HEK293 (cell line): Measurements from ENCODE around the gene ACP3.
A peak's percentile ranks its signal among the peaks of the same experiment; 100 is the strongest.

Experiments
- CTCF ChIA-PET: fragments of 350-600 bp; formaldehyde crosslinking; extraction: SDS; loops from one replicate; lab custom pipeline; 2021; ENCODE audit warnings: antibody characterized with exemption; lab: Yijun Ruan, JAX
- POLR2A ChIA-PET: fragments of 300-600 bp; formaldehyde crosslinking; extraction: SDS; loops from one replicate; lab custom pipeline; 2020; ENCODE audit warnings: antibody characterized with exemption, inconsistent platforms; lab: Yijun Ruan, JAX
- H3K27ac ChIP-seq: fragments of 200-500 bp; sonication (Bioruptor generic); 2 replicates; pipeline ENCODE4 v1.5.1; 2014; ENCODE audit warnings: low read depth, low read length, control low read depth, inconsistent platforms; ENCODE audit errors: extremely low read depth
- H3K36me3 ChIP-seq, 2 experiments: fragments of 200-500 bp in 1 of 2; sonication (Bioruptor generic) in 1 of 2; 1 replicate in 1 of 2; 2 replicates in 1 of 2; pipeline ENCODE4 v1.5.1; 2014 to 2017; ENCODE audit warnings: inconsistent platforms in 2 of 2, low read length in 2 of 2; ENCODE audit not compliant: control insufficient read depth in 2 of 2, insufficient read depth in 1 of 2
- H3K4me1 ChIP-seq: fragments of 200-500 bp; sonication (Bioruptor generic); 2 replicates; pipeline ENCODE4 v1.5.1; 2014; ENCODE audit warnings: mild to moderate bottlenecking, low read length, inconsistent platforms; ENCODE audit not compliant: control insufficient read depth, insufficient read depth
- H3K4me3 ChIP-seq: 2 replicates; pipeline ENCODE4 v1.5.1; 2011; ENCODE audit warnings: low read depth, mild to moderate bottlenecking, control low read depth, low read length, moderate library complexity
- H3K9me3 ChIP-seq: fragments of 200-500 bp; sonication (Bioruptor generic); 2 replicates; pipeline ENCODE4 v1.5.1; 2014; ENCODE audit warnings: low read depth, low read length, inconsistent platforms; ENCODE audit not compliant: control insufficient read depth, insufficient read depth
- FEZF1 ChIP-seq: fragments of 450-650 bp; formaldehyde crosslinking; IDR thresholded peaks from 2 replicates; pipeline ENCODE4 v1.5.1; 2016; ENCODE audit warnings: missing biosample characterization, missing genetic modification characterization
- PRDM6 ChIP-seq: fragments of 450-650 bp; formaldehyde crosslinking; IDR thresholded peaks from 2 replicates; pipeline ENCODE4 v1.5.1; 2017; ENCODE audit warnings: missing biosample characterization, missing genetic modification characterization
- REPIN1 ChIP-seq: fragments of 450-650 bp; formaldehyde crosslinking; IDR thresholded peaks from 2 replicates; pipeline ENCODE4 v1.5.1; 2017; ENCODE audit warnings: missing biosample characterization, missing genetic modification characterization, low read depth
- TRIM28 ChIP-seq: IDR thresholded peaks from 2 replicates; pipeline ENCODE4 v1.6.1; 2011; ENCODE audit warnings: low read length, control low read depth, borderline replicate concordance
- WT1 ChIP-seq: fragments of 450-650 bp; formaldehyde crosslinking; IDR thresholded peaks from 2 replicates; pipeline ENCODE4 v1.5.1; 2016; ENCODE audit warnings: missing biosample characterization, missing genetic modification characterization
- ZBTB11 ChIP-seq: fragments of 450-650 bp; formaldehyde crosslinking; conservative IDR thresholded peaks from 2 replicates; pipeline ENCODE4 v1.5.1; 2016; ENCODE audit warnings: low read depth, missing biosample characterization, missing genetic modification characterization
- ZFP37 ChIP-seq: fragments of 450-650 bp; formaldehyde crosslinking; IDR thresholded peaks from 2 replicates; pipeline ENCODE4 v1.5.1; 2016; ENCODE audit warnings: missing biosample characterization, missing genetic modification characterization
- ZNF248 ChIP-seq: fragments of 450-650 bp; formaldehyde crosslinking; IDR thresholded peaks from 2 replicates; pipeline ENCODE4 v1.5.1; 2017; ENCODE audit warnings: missing biosample characterization, missing genetic modification characterization
- ZNF292 ChIP-seq: fragments of 450-650 bp; formaldehyde crosslinking; IDR thresholded peaks from 2 replicates; pipeline ENCODE4 v1.5.1; 2016; ENCODE audit warnings: low read depth, missing biosample characterization, missing genetic modification characterization, borderline replicate concordance
- ZNF513 ChIP-seq: fragments of 450-650 bp; IDR thresholded peaks from 2 replicates; pipeline ENCODE4 v1.5.1; 2018; ENCODE audit warnings: missing biosample characterization, missing genetic modification characterization
- ZNF610 ChIP-seq: fragments of 450-650 bp; formaldehyde crosslinking; IDR thresholded peaks from 2 replicates; pipeline ENCODE4 v1.5.1; 2016; ENCODE audit warnings: missing biosample characterization, missing genetic modification characterization, borderline replicate concordance
- ZNF707 ChIP-seq: fragments of 450-650 bp; formaldehyde crosslinking; IDR thresholded peaks from 2 replicates; pipeline ENCODE4 v1.5.1; 2016; ENCODE audit warnings: missing biosample characterization, missing genetic modification characterization
- ZSCAN23 ChIP-seq: fragments of 450-650 bp; formaldehyde crosslinking; IDR thresholded peaks from 2 replicates; pipeline ENCODE4 v1.5.1; 2016; ENCODE audit warnings: missing biosample characterization, missing genetic modification characterization
- TF ChIP-seq, protein P1 (sequence below): fragments of 450-650 bp; formaldehyde crosslinking; IDR thresholded peaks from 2 replicates; pipeline ENCODE4 v1.5.1; 2016; ENCODE audit warnings: missing biosample characterization, missing genetic modification characterization
- TF ChIP-seq, protein P2 (sequence below): fragments of 450-650 bp; formaldehyde crosslinking; IDR thresholded peaks from 2 replicates; pipeline ENCODE4 v1.5.1; 2017; ENCODE audit warnings: missing biosample characterization, missing genetic modification characterization

ACP3 gene

DNA sequence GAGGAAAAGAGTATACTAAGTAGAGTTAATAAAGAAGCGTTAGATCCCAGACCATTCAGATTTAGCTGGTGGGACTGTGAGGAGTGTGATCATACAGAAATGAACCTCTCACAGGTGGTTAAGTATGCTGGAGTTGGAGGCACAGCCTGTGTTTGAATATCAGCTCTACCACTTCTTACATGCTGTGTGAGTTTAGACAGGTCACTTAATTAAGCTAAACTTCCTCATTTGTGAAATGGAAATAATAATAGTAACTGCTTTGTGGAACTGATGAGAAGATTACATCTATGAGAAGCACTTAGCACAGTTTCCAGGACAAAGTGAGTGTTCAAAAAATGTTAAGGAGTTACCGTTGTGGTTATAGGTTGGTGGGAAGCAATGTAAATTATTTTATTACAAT, 8.4 kb downstream of the ACP3 start (continued):
- TF ChIP-seq ZNF707 (tag by site-specific recombination) (no peak), ZNF248 (tag by site-specific recombination) (no peak), ZNF292 (no peak), FEZF1 (tag by site-specific recombination) (no peak), TRIM28 (no peak), WT1 (tag by site-specific recombination) (no peak)

DNA sequence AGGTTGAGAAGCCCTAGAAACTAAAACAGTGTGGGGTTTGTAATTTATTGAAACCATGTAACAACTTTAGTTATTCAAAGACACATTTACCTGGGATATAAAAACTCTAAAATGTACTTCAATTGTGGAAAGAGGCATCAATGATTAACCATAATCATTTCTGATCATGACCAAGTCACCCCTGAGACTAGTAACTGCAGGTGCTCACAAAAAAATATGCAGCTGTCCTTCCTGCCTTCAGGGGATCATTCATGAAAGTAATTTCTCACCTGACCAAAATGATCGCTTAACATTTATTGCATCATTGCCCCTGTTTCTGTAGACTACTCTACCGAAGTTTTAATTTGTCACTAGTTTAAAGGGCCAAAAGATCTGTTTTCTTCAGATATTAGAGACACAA, 9.0 kb downstream of the ACP3 start:
- TF ChIP-seq, protein P1, sequence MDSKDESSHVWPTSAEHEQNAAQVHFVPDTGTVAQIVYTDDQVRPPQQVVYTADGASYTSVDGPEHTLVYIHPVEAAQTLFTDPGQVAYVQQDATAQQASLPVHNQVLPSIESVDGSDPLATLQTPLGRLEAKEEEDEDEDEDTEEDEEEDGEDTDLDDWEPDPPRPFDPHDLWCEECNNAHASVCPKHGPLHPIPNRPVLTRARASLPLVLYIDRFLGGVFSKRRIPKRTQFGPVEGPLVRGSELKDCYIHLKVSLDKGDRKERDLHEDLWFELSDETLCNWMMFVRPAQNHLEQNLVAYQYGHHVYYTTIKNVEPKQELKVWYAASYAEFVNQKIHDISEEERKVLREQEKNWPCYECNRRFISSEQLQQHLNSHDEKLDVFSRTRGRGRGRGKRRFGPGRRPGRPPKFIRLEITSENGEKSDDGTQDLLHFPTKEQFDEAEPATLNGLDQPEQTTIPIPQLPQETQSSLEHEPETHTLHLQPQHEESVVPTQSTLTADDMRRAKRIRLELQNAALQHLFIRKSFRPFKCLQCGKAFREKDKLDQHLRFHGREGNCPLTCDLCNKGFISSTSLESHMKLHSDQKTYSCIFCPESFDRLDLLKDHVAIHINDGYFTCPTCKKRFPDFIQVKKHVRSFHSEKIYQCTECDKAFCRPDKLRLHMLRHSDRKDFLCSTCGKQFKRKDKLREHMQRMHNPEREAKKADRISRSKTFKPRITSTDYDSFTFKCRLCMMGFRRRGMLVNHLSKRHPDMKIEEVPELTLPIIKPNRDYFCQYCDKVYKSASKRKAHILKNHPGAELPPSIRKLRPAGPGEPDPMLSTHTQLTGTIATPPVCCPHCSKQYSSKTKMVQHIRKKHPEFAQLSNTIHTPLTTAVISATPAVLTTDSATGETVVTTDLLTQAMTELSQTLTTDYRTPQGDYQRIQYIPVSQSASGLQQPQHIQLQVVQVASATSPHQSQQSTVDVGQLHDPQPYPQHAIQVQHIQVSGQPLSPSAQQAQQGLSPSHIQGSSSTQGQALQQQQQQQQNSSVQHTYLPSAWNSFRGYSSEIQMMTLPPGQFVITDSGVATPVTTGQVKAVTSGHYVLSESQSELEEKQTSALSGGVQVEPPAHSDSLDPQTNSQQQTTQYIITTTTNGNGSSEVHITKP (tag by site-specific recombination), result 0 out of 2 replicates have a peak, but pooled peaks have one; percentile 13
- no peak for TF ChIP-seq ZNF513
- TF ChIP-seq, protein P2, sequence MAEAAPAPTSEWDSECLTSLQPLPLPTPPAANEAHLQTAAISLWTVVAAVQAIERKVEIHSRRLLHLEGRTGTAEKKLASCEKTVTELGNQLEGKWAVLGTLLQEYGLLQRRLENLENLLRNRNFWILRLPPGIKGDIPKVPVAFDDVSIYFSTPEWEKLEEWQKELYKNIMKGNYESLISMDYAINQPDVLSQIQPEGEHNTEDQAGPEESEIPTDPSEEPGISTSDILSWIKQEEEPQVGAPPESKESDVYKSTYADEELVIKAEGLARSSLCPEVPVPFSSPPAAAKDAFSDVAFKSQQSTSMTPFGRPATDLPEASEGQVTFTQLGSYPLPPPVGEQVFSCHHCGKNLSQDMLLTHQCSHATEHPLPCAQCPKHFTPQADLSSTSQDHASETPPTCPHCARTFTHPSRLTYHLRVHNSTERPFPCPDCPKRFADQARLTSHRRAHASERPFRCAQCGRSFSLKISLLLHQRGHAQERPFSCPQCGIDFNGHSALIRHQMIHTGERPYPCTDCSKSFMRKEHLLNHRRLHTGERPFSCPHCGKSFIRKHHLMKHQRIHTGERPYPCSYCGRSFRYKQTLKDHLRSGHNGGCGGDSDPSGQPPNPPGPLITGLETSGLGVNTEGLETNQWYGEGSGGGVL (tag by site-specific recombination), result no peak
- H3K27ac ChIP-seq, result no peak overlapping the region
- H3K9me3 ChIP-seq, result no peaks in the 10 kb centered on the region
- H3K36me3 ChIP-seq, result no peaks in the 10 kb centered on the region
- no peaks in the 10 kb centered on the region for H3K4me1 ChIP-seq
- no peak overlapping the region for H3K4me3 ChIP-seq
- POLR2A ChIA-PET, result no interaction called here
- CTCF ChIA-PET, result interaction anchor here (0.8 to 1.0 kb wide), 2 partner anchors 69 to 72 kb away, joined by 3 read pairs; no protein-coding TSS in a partner anchor

- H3K4me3 ChIP-seq, result no peak overlapping the region
- POLR2A ChIA-PET, result no interaction called here
- CTCF ChIA-PET, result interaction anchor here (1.3 to 2.2 kb wide), 2 partner anchors 10 to 11 kb away, joined by 5 to 10 read pairs; no protein-coding TSS in a partner anchor
- TF ChIP-seq PRDM6 (tag by site-specific recombination) (no peak), ZBTB11 (no peak), ZFP37 (tag by site-specific recombination) (no peak), ZNF292 (no peak), ZSCAN23 (tag by site-specific recombination) (no peak), REPIN1 (tag by site-specific recombination) (no peak), ZNF610 (tag by site-specific recombination) (no peak)
- H3K4me1 ChIP-seq, result no peaks in the 10 kb centered on the region
- H3K27ac ChIP-seq, result no peak overlapping the region
- H3K36me3 ChIP-seq, result peaks cover 0 to 6% of the 10 kb centered on the region in 2 experiments; a peak in 1 of 3 replicates
- no peaks in the 10 kb centered on the region for H3K9me3 ChIP-seq
Measured at GRCh38 chr3:132332082-132332481, 14.9 kb downstream of the ACP3 start.
